ENCODE measurements around the gene SLMAP.

The SLMAP gene

GRCh38 chr3:57896031-57896430, 139.9 kb downstream of the SLMAP start:
- no peak for DNase-seq

DNA sequence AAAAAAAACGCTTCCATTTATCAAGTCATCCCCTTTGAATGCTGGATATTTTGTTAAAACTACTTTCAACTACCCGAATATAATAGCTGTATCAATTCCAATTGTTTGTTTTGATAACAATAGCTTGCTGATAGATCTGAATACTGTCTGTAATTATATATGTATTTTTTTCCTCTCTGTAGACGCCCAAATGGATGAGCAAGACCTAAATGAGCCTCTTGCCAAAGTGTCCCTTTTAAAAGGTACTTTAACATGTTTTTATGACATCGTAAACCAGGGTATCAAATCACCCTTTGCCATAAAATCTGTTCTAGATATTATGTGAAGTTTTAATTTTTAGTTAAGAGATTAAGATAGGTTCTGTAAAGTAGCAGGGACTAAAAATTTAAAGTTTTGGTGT, 140.6 kb downstream of the SLMAP start:
- no peak for DNase-seq

GRCh38 chr3:57900786-57901185, 144.7 kb downstream of the SLMAP start:
- DNase-seq = no peak

GRCh38 chr3:57903124-57903890, 147.2 kb downstream of the SLMAP start:
- no peak for DNase-seq

DNA sequence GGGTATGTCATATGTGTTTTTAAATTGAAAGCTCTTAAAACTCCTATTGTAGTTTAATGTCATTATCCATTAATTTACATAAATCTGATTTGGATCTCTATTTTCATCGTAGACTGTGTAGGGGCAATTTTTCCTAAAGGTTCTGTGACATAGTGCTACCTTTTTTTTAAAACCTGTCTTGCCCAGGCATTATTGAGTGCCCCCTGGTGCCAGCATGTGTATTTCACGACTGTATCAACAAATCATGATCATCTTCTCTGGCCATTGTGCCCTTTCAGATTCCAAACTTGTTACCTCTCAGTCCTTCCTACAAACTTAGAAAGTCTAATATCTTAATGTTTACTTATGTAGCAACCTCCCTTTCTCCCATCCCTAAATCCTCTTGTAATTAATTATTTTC, 154.9 kb downstream of the SLMAP start:
- no peak for DNase-seq

DNA sequence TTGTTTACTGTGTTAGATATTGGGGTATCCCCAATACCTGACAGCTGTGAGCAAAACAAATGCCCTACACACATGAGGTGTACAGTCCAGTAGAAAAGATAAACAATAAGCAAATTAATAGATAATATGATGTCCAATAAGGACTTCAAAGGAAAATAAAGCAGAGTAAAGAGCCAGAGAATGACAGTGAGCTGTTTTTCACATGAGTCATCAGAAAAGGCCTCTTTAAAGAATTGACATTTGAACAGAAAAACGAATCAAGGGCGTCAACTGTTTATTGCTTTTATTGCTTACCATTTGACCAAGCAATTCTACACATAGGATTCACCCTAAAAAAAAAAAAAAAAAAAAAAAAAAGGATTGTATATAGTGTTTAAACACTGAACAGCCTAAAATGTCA, 155.5 kb downstream of the SLMAP start:
- no peak for DNase-seq

DNA sequence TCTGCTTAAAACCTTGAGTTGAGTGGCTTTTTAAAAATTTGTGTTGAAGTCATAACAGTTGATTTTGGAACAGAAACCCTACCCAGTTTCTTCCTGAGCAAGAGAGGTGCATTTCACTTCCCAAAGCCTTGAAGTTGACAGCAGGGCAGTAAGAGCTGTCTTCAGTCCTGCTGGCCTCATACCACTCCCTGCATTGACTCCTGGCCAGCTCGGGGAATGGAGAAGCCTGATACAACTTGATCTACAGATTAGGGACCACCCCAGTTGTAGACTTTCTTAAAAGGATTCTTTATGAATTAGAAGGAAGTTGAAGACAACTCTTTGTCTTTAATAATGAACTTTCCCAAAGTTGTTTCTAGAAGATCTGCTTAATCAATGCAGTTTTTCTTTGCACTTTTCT, 161.5 kb downstream of the SLMAP start:
- no peak for DNase-seq

DNA sequence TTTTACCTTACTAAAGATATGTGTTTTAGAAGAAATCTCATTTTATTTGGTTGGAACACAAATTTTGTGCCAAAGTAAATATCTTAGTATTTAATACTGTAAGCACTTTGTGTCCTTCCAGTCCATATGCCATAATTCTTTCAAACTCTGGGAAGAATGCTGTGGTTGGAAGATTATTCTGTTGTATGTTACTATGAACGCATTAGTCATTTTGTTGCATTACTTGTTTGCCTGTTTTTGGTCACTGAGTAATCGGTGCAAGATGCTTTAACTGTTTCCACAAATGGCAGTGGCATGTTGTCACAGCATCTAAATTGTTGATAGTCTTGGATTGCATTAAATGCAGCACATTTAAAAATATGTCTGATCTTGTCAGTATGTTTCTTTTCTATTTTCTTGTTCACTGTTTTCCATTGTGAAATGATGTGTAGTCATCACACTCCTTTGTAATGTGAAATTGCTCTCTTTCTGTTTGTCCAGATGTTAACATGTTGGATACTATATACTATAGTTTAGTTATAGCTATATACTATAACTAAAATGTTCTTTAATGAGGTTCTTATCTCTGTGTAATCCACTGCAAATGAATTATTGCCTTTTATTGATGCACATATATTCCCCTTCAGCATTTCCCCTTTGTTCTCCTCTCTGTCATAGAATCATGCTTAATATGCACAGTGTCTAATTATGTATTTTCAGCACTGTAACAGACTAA, 162.2 kb downstream of the SLMAP start:
- no peak for DNase-seq

DNA sequence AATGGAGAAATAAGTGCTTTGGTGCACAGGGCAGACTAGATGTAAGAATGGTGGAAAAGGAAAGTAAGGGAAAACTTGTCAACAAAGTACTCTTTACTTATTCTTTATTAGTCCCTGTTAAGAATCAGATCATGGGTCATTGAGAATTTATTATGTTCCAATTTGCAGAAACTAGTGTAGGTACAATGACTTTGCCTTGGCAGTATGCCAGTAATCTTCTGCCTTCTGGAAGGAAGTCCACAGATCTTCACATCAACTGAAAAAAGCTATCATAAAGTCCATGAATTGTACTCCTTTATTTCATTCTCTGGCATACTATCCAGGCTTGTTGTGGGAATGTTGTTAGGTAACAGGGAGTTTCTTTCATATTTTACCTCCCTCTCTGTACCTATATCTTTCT, 163.9 kb downstream of the SLMAP start:
- no peak for DNase-seq

DNA sequence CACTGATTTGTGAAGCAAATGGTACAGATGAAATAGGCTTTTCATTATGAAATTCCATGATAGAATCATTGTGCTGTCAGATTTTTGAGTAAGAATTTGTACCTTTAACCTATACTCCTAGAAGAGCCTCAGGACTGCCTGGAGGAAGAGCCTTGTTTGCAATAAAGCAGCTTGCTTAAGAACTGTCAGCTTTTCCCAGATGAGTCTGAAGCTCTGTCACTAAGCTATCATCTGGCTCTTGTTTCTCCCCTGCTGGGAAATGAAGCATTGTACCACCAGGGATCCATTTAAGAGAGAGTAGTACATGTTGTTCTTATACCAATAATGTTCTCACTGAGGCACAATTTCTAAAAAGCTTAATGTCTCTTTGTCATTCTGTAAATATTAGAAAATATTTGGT, 167.0 kb downstream of the SLMAP start:
- DNase-seq = no peak

DNA sequence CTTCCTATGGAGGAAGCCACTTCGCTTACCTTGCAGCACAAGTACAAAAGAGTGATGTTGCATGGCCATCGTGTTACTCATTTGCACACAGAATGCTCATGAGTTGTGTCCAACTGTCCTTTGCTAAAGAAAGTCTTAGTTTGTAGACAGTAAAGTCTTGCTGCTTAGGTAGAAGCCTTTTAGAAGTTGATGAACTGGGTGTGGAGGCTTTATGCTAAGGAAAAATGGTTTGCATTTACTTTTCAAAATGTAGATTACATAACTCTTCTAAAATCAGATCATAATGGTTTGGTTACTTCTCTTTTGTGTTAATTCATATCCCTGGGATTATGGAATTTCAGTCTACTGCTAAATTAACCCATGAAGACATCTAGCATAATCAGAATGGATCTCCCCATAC, 167.6 kb downstream of the SLMAP start:
- no peak for DNase-seq

DNA sequence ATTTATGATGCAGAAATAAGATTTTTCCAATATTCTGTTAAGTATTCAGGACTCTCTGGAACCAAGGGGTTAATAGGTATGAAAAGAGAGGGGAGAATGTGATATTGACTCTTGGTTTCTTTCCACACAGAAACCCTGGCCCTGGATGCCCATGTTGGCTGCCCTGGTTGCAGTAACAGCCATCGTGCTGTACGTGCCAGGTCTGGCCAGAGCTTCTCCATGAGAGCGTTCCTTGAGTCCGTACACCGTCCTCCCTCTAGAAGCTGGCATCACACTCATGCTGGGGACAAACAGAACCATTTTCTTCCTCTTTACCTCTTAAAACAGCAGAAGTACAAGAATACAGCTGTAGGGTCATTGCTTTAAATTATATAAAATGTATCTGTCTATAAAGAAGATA, 171.1 kb downstream of the SLMAP start:
- no peak for DNase-seq

GRCh38 chr3:57927916-57928315, 171.8 kb downstream of the SLMAP start:
- no peak for DNase-seq

- no peak for DNase-seq
These were observed 172.4 kb downstream of the SLMAP start for GRCh38 chr3:57928511-57928910.

DNA sequence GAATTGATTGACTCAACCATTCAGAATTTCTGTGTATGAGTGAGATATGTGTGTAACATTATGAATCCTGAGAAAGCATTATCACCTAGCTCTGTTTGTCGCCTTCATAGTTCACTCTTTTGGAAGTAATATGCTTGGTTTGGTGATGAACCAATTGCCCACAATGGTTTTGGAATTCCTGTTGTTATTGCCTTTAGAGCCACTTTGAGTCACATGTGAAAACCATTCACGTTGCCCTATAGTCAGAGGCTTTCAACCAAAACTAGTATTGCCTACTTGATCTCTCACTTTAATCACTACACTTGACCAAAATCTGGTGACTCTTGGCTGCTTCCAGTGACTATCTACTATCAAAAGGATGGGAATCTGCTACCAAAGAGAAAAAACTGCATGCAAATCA, 173.9 kb downstream of the SLMAP start:
- no peak for DNase-seq

DNA sequence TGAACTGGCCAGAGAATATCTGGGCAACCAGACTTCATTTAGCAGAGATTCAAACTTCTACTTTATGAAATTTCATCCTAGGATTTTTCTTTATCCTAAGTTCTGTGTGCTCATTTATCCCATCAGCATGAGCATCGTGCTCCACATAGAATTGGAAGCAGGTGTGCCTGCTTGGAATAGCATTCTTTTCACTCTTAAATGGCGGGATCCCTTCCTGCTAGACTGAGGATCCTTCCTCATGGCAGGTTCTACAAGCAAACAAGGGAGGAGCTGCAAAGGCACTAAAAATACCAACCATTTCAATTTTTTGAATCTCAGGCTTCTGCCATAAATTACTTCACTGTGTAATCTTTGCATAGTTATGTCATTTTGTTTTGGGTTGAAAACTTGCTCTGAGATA, 177.5 kb downstream of the SLMAP start:
- DNase-seq = no peak

DNA sequence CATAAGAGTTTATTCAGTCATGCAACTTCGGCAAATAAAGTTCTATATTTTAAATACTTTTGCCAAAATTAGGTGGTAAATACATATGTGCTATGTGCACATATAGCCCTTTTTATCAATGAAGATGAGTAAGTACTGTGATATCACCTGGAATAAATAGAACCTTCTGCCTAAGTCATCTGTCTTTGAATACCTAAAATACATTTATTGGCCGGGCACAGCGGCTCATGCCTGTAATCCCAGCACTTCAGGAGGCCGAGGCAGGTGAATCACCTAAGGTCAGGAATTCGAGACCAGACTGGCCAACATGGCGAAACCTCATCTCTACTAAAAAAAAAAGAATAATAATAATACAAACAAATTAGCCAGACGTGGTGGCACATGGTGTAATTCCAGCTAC, 178.3 kb downstream of the SLMAP start:
- DNase-seq = no peak

GRCh38 chr3:57935539-57935938, 179.4 kb downstream of the SLMAP start:
- DNase-seq = no peak

DNA sequence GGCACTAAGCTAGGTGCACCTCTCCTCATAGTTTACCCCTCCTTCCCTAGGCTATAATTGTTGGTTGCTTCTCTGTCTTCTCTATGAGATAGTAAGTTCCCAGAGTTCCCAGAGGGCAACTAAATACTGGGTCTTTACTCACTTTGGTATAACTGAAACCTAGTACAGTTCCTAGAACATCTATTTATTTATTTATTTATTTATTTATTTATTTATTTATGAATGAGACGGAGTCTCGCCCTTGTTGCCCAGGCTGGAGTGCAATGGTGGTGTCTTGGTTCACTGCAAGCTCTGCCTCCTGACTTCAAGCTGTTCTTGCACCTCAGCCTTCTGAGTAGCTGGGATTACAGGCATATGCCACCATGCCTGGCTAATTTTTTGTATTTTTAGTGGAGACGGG, 181.0 kb downstream of the SLMAP start:
- no peak for DNase-seq

DNA sequence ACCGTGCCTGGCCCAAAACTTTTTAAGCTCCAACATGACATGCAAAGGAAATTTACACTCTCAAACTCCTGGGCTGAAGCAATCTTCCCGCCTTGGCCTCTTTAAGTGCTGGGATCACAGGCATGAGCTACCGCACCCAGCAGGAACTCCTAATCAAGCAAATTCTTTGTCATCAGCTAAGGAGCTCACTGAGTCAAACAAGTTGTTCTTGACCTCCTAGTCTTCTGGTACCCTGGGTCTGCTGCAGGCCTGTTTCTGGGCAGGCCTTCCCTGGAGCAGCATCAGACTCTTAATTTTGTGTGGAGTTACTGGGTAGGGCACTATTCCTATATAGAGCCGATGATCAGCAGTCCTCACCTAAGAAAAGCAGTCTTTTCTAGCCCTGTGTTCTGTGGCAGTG, 183.7 kb downstream of the SLMAP start:
- no peak for DNase-seq

DNA sequence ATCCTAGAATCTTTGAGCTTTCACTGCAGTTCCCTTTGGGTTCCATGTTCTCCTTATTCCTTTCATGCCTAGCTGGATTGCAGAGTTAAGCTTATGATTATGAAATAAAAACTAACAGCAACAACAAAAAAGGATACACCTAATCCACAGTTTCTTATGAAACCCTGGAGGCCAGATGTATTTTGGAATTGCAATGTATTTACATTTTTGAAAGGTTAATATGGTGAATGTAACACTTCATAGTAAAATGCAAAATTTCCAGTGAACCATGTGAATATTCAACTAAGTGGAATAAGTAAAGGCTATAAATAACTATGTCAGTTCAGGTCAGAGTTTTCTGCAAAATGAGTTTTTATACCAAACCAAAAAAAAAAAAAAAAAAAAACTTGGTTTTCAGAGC, 186.3 kb downstream of the SLMAP start:
- no peak for DNase-seq

- DNase-seq = peak; percentile 32
These were observed 186.8 kb downstream of the SLMAP start for GRCh38 chr3:57942872-57943283.

DNA sequence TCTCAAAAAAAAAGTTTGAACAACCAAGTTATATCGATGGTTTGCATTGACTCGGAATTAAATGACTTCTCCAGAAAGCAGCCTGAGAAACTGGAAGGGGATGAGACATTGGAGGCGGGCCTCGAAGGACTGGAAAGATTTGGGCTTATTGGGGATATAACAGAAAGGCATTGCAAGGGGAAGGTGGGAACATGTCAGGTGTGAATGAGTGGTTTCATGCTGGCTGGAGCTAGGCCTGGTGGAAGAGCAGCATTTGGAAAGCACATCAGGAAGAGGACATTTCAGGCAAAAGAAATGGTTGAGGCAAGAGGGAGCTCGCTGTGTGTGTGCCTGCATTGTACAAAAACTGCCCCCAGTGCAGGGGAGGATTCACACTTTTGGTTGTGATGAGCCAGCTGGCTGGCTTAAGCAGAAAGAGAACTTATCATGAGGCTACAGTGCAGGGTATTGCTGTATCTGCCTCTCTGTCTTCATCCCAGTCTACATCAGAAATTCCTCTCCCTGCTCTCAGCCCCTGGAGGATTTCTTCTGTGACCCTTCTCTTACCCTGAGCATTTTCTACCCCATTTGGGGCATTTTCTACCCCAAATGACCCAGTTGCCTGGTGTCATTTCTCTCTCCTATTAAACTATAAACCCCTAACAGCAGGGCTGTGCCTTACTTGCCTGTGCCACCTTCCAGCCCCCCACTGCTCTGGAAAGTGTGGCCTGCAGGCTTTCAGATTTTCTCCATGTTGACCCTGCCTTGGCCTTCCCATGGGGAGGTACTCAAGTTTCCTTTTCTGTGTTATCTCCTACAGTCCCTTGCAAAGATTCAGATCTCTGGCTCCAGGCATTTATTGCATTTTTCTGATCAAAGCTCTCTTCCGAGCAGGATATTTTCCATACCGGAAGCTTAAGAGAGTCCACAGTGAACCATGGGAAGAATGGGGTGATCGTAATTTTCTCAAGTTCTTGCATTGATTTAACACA, 187.7 kb downstream of the SLMAP start:
- DNase-seq = no peak

DNA sequence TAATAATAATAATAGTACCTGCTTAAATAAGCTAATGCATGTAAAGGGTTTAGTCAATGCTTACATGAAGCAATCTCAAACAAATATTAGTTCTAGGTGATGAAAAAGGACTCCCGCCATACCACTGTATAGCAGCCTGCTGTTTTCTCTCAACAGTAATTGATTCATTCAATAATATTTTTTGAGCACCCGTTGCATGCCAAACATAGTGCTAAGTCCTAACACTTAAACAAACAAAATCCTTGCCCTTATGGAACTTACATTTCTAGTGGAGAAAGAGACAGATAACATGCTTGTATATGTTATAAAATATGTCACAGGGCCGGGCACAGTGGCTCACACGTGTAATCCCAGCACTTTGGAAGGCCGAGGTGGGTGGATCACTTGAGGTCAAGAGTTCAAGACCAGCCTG, 190.9 kb downstream of the SLMAP start:
- DNase-seq = no peak

All from MV-4-11 (cell line).